Right hindlimb (tissue), 1 donor: ENCODE data around the gene GPLD1.
"Not testable (repeated sequence)": the region's sequence is repeated elsewhere in the genome, so short reads cannot be mapped to it uniquely, and the experiment has no call there.

Source experiments
- DNase-seq: peaks from one replicate; pipeline ENCODE4 v3.0.0-alpha.2; 2018

GPLD1 gene, protein sequence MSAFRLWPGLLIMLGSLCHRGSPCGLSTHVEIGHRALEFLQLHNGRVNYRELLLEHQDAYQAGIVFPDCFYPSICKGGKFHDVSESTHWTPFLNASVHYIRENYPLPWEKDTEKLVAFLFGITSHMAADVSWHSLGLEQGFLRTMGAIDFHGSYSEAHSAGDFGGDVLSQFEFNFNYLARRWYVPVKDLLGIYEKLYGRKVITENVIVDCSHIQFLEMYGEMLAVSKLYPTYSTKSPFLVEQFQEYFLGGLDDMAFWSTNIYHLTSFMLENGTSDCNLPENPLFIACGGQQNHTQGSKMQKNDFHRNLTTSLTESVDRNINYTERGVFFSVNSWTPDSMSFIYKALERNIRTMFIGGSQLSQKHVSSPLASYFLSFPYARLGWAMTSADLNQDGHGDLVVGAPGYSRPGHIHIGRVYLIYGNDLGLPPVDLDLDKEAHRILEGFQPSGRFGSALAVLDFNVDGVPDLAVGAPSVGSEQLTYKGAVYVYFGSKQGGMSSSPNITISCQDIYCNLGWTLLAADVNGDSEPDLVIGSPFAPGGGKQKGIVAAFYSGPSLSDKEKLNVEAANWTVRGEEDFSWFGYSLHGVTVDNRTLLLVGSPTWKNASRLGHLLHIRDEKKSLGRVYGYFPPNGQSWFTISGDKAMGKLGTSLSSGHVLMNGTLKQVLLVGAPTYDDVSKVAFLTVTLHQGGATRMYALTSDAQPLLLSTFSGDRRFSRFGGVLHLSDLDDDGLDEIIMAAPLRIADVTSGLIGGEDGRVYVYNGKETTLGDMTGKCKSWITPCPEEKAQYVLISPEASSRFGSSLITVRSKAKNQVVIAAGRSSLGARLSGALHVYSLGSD

DNA sequence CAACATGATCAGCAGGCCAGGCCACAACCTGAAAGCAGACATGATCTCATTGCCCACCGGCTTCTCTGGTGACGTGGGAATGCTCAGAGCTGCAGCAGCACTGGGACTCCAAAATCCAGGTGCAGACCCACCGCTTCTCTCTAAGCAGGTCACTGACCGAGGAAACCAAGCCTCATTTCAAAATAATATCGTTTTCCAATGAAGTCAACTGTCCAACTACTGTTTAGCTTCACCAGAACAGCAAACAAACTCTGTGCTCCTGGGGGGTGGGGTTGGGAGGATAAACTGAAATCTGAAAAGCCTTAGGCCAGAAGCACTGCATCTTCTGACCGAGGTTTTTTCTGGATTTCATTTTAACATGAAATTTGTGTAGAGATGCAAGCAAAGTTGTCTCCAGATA, at the start of gene GPLD1:
TSS of gene GPLD1 (minus strand) at position 109 of the 400 bp plus-strand sequence. CDS start at position 42, 67 bp downstream.
- no peak for DNase-seq

DNA sequence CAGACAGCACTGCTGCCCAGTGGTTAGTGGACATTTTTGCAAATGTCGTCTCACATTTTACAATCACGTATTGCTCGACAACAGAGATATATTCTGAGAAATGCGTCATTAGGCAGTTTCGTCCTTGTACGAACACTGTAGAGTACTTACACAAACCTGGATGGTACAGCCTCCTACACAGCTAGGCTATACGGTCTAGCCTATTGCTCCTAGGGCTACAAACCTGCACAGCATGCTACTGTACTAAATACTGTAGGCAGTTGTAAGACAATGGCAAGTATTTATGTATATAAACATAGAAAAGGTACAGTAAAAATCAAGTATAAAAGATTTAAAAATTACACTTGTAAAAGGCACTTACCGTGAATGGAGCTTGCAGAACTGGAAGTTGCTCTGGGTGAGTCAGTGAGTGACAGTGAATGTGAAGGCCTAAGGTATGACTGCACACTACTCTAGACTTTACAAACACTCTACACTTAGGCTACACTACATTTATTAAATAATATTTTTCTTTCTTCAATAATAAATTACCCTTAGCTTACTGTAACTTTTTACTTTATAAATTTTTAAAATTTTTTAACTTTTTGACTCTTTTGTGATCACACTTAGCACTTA, 48.5 kb upstream of the GPLD1 start:
- DNase-seq: no peak

DNA sequence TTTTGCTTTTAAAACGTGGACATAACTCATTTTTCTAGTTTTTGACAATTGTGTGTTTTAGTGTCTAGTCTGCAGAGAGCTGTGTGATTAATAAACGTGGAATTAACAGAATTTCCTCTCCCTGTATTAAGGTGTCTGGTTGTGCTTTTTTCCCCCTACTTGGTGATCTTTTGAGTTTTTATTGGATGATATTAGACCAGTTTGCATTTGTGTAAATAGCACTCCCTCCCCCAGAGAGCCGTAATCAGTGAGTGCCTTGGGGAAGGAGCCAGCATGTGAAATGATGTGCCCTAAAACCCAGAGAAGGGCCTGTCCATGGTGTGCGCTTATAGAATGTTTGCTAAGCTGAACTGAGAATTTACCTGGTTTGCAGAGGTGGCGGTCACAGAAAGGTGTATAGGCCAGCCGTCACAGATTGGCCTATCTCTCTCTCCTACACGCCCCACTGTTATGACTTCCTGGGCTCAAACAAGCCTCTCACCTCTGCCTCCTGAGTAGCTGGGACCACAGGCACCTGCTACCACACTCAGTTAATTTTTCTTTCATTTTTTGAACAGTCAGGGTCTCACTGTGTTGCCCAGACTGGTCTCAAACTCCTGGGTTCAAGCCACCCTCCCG, 47.8 kb upstream of the GPLD1 start:
- DNase-seq: no peak

DNA sequence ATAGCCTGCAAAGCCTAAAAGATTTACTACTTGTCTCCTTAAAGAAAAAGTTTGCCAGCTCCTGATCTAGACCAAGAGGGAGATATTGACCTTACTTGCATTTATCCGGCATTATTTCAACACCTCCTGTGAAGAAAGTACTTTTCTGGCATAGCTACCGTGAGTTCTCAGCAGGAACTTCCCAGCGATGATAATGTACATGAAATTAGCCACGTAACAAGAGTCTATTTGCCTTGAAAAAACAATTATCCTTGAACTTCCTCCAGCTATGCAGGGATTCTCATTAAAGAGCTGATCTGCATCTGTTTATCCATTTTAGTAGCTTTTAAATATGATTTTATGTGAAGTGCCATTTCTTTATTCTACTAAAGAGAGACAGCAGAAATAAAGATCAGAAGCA, 47.1 kb upstream of the GPLD1 start:
- no peak for DNase-seq

DNA sequence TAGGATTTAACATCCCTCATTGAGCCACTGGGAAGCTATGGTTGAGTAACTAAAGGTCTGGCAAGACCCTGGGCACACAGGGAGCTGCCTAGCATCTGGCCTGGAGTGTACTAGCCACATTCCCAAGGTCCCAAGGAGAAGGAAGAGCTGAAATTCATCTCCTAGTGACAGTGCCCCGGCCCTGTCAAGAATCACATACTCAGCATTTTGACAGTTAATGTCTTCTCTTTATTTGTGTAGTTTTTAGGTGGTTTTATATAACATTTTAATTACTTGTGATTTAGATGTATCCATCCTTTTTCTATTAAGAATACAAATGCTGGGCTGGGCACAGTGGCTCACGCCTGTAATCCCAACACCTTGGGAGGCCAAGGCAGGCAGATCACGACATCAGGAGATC, 45.8 kb upstream of the GPLD1 start:
- DNase-seq: no peak

DNA sequence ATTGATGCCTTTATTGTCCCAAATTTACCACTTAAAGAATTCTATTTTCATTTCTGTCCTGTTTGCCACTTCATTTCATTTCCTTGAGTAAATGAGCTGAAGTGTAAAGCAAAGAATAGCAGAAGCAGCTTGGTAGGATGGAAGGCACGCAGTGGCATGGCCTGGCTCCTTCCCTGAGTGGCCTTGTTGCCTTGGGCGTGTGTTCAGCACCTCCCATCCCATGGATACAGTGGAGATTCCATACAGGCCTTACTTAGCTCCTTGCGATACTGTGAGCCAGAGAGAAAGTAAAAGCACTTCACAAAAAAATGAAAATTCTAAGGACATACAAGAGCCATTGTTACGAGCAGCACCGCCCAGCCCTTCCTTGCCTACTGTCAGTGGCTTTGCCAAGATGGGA, 45.0 kb upstream of the GPLD1 start:
- DNase-seq: no peak

DNA sequence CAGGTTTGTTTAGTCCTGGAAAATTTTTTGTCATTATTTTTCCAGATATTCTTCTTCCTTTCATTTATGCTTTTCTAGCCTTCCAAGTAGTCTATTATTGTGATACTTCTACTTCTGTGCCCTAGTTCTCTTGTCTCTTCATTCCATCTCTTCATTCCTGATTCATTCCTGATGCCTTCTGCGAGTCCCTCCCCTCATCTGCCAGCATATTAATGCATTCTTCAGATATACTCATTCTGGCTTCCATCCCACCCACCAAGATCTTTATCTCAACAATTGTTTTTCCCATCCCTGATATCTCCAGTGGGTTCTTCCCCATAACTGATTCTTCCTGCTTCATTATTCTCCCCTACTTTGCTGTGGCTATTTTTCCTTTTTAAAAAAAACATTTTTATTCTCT, 40.6 kb upstream of the GPLD1 start:
- DNase-seq: no peak

DNA sequence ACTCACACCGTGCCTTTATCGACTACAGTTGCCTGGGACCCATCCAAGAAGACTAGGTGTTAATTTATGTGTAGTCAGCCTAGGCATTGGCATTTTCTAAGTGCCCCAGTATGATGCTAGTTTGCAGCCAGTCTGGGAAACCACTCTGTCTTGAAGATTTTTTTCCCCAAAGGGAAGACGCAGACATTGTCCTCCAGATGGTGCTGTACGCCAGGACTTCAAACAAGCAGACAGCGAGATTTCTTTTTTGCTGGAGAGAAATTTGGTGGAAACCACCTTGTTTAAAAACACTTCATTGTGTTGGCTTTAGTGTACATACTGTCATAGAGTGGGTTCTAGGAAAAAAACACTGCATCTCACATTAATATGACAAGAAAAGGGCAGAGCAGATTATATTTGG, 35.4 kb upstream of the GPLD1 start:
- DNase-seq: no peak

DNA sequence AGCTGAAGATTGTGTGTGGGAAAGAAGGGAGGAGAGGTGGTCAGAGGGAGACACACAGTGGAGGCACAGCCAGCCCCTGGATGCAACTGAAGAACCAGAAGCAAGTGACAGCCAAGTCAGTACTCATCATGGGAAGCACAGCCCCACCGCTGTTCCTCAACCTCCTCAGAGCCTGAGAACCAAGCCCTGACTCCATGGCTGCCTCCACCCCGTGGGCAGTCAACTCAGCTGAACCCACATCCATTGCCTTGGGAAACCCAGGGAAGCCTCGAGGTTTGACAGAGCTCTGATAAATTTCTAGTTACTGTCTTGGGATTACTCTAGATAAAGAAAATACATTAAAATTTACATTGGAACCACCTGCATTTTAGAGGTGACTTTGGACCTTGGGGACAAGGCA, 35.0 kb upstream of the GPLD1 start:
- DNase-seq: no peak

DNA sequence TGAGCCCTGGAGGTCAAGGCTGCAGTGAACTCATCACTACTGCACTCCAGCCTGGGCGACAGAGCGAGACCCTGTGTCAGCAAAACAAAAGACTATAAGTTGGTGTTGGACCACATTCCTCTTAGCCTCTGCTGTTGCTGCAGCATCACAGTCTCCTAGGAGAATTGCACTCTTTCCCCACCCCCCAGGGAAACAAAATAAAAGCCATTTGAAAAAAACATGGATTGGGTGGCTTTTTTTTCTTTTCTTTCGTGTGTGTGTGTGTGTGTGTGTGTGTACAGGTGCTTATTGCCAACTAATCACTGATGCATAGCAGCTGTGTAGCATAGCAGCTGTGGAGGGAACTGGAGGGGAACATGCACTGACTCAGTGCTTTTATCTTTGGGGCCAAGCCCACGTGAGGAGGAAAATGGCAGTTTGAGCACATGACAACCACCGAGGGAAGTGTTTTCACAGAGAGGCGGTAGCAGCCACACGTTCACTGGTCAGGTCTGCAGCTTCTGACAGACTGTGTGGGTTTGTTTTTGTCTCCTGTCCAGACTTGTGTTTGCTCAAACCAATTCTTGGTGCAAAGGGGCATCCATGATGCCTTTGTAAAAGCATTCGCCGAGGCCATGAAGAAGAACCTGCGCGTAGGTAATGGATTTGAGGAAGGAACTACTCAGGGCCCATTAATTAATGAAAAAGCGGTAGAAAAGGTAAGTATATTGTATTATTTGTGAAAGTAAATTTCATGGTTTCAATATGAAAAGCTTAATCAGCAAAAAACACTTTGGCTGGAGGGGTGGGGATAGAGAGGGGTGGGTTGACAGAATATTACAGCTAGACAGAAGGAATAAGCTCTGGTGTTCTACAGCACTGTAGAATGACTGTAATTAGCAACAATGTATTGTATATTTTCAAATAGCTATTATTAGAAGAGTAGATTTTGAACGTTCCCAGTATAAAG, 33.1 kb upstream of the GPLD1 start:
- no peak for DNase-seq

DNA sequence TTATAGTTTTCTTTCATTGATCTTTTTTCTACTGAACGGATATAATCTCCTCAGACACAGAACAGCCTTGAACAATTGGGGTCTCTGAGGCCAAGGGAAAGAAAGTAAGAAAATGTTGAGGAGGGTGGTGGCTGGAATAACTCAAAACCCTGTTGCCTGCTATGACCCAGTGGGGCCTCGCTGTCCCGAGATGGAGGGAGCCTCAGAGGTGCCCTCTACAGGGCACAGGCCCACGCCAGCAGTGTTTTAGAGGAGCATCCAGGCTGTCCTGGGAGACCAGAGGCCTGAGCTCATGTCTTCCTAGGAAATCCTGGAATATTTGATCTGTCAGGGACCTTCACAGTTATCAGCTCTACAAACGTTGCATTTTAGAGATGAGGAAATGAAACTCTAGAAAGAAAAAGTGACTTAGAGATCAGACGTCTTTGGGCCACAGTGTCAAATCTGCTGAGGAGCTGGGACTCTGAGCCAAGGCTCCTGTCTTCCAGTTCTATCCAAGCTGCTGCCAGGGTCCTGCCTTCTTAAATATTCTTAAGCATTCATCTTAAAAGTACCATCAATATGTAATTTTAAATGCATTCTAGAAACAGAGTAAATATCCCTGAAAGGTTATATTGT, 31.7 kb upstream of the GPLD1 start:
- peak; percentile 29 for DNase-seq

DNA sequence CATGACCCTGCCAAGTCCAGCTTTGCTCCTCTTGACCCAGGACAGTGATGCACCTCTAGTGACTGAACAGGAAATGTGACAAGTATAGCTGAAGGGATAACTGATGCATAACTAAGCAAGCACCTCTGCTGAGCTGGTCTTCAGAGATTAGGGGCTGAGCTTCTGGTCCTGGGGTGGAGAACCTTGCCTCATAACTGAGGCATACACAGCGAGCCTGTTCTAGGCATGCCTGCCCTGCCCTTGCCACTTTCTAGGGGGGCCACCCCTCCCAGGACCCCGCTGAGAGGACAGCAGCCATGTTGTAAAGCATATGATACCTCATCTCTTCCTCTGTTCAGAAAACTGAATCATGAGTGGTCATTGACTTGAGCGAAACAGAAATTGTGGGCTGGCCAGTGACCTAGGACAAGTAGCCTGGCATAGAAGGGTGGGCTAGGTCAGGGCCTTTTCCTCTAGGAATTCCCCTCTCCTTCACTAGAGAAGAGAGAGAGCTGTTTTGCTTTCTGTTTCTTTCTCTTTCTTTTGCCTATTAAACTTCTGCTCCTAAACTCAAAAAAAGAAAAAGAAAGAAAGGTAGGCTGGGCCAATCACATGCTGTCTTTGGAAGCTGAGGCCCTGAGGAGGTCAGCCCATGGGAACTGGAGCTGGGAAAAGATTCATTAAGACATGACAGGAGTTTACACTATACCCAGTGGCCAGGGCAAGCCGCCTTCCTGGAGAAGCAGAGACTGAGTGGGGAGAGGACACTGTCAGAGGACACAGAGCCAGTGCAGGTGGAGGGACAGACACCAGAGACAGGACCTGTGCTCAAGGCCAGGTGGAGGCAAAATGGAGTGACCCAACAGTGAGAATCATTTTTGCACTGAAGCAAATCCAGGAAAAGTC, 28.5 kb upstream of the GPLD1 start:
- DNase-seq: no peak

DNA sequence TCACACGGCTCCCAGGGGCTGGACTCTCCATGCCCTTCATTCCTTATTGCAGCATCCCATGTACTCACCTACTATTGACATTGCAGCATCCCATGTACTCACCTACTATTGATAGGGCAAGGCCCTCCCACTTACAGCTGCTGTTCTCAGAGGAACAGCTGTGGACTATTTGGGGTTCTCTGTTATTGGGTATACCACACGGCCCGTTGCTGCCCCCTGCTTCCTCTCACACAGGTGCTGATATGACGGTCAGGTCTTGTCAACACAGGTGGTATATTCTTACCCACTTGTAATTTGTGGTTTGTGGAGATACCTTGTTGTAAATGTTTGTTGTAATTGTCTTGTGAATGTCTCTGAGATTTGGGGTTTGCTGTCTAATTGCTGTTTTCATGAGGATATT, 24.2 kb upstream of the GPLD1 start:
- no peak for DNase-seq

DNA sequence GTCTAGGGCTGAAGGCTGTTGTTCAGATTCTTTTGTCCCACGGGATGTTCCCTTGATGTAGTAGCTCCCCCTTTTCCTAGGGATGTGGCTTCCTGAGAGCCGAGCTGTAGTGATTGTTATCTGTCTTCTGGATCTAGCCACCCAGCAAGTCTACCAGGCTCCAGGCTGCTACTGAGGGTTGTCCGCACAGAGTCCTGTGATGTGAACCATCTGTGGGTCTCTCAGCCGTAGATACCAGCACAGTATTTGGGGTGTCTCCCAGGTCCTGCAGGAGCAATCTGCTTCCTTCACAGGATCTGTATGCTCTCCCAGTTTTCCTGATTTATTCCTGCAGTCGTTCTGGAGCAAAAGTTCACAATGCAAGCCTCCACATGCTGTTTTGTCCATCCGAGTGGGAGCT, 22.6 kb upstream of the GPLD1 start:
- not testable (repeated sequence) for DNase-seq

DNA sequence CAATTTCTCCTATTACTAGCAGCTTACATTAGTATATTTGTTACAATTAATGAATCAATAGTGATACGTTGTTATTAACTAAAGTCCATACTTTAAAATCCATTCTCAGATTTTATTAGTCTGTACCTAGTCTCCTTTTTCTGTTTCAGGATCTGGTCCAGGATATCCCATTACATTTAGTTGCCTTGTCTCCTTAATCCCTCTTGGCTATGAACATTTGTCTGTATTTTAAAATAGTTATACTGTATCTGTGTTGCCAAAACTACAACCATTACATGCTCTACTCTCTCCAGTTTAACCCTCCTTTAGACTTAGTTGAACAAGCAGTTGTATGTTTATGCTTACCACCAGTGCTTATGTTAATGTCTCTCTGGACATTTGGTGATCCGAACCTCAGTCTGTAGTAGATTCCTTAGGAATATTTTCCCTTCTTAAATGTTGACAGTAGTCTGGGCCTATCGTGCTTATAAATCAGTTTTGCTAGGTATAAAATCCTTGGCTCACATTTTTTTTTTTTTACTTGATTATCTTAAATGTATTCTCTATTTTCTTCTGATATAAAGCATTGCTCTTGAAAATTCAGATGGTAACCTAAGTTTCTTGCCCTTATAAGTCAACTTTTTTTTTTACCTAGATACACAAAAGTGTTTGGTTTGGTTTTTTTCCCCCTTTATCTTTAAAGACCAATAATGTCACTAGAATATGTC, 17.6 kb upstream of the GPLD1 start:
- DNase-seq: no peak

DNA sequence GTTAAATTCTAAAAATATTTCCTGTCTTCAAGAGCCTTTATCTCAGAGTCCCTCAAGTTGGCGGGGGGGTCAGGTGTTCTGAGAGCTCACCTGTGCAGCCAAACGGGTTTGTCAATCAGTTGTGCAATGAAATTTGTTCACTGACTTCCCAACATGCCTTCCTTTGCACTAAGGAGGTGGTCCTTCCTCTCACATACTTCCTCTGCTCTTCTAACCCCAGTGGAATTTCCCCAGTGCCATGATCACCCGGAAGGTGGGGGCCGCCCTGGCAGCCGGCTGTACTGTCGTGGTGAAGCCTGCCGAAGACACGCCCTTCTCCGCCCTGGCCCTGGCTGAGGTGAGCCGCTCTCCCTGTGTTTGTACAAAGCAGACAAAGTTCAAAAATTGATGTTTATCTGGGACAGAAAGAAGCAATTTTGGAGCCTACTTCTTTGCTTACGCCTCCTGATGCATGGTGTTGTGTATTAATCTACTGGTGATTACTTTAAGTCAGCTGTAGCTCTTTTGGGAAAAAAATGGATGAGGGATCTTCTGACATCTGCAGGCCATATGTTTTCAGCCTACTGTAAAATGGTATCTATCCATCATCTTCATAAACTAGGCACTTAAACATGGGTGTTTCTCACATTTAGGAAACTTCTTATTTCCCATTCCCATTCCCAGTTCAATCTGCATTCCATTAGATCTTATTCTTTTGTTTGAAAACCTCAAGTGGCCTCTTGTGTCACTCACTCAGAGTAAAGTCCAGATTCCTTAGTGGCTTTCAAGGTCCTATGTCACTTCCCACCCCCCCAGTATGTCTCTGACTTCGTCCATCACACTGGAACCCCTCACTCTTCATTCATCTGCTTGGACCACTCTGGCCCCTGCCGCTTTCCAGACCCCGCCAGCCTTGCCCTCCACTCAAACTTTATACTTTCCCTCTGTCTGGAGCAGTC, 15.5 kb upstream of the GPLD1 start:
- DNase-seq: no peak

DNA sequence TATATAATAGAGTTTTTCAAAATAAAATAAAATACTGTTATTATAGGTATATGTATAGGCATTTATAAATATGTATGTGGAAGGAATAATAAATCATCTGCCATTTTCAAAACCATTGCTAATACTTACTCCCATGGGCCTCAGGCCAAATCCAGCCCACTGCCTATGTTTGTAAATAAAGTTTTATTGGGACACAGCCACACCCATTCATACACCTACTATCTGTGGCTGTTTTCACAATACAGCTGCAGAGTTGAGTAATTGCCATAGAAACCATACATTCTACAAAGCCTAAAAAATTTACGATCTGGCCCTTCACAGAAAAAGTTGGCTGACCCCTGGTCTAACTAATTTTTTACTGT, 14.9 kb upstream of the GPLD1 start:
- DNase-seq: no peak

DNA sequence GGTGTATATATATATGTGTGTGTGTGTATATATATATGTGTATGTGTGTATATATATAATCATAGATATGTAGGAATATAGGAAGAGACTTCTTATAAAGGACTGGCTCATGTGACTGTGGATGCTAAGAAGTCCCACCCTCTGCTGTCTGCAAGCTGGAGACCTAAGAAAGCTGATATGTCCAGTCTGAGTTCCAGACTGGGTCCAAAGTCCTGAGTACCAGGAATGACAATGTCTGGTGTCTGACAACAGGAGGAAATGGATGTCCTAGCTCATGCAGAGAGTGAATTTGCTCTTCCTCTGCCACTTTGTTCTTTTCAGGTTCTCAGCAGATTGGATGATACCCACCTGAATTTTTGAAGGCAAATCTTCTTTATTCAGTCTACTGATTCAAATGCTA, 12.5 kb upstream of the GPLD1 start:
- no peak for DNase-seq

DNA sequence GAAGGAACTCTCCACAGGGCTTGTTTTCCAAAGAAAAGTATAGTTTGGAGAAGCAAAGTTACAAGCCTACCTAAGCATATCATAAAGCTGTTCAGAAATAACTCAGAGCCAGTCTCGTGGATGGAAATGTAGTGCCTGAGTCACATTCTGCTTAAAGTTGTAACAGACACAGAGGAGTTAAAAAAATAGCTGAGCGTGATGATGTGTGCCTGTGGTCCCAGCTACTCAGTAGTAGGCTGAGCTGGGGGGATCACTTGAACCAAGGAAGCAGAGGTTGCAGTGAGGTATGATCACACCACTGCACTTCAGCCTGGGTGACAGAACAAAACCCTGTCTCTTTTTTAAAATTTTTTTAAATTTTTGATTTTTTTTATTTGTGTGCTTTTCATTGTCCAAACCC, 12.0 kb upstream of the GPLD1 start:
- no peak for DNase-seq
